Ishikawa (cell line): ENCODE results near the gene TSPAN13.

Source experiments
- CEBPB ChIP-seq: IDR thresholded peaks from 2 replicates; pipeline ENCODE4 v1.6.1; 2012
- CREB1 ChIP-seq: IDR thresholded peaks from 2 replicates; pipeline ENCODE4 v1.6.1; 2012; ENCODE audit warnings: low read depth
- EP300 ChIP-seq: IDR thresholded peaks from 2 replicates; pipeline ENCODE4 v1.6.1; 2012; ENCODE audit warnings: borderline replicate concordance
- TAF1 ChIP-seq: IDR thresholded peaks from 2 replicates; pipeline ENCODE4 v1.6.1; 2012; ENCODE audit warnings: low read depth, mild to moderate bottlenecking
- TCF12 ChIP-seq: IDR thresholded peaks from 2 replicates; pipeline ENCODE4 v1.6.1; 2012; ENCODE audit warnings: low read depth
- TF ChIP-seq, protein P1 (sequence below): IDR thresholded peaks from 2 replicates; pipeline ENCODE4 v1.6.1; 2012; ENCODE audit warnings: low read depth, mild to moderate bottlenecking

DNA sequence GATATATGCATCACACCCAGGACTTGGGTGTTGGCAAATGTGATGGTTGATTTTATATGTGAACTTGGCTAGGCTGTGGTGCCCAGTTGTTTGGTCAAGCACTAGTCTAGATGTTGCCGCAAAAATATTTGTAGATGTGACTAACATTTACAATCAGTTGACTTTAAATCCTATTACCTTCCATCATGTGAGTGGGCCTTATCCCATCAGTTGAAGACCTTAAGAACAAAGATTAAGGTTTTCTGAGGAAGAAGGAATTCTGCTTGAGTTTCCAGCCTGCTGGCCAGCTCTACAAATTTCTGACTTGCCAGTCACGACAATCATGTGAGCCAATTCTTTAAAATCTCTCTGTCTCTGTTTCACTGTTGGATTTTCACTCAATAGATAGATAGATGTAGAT, 20.3 kb downstream of the TSPAN13 start:
- TF ChIP-seq, protein P1, sequence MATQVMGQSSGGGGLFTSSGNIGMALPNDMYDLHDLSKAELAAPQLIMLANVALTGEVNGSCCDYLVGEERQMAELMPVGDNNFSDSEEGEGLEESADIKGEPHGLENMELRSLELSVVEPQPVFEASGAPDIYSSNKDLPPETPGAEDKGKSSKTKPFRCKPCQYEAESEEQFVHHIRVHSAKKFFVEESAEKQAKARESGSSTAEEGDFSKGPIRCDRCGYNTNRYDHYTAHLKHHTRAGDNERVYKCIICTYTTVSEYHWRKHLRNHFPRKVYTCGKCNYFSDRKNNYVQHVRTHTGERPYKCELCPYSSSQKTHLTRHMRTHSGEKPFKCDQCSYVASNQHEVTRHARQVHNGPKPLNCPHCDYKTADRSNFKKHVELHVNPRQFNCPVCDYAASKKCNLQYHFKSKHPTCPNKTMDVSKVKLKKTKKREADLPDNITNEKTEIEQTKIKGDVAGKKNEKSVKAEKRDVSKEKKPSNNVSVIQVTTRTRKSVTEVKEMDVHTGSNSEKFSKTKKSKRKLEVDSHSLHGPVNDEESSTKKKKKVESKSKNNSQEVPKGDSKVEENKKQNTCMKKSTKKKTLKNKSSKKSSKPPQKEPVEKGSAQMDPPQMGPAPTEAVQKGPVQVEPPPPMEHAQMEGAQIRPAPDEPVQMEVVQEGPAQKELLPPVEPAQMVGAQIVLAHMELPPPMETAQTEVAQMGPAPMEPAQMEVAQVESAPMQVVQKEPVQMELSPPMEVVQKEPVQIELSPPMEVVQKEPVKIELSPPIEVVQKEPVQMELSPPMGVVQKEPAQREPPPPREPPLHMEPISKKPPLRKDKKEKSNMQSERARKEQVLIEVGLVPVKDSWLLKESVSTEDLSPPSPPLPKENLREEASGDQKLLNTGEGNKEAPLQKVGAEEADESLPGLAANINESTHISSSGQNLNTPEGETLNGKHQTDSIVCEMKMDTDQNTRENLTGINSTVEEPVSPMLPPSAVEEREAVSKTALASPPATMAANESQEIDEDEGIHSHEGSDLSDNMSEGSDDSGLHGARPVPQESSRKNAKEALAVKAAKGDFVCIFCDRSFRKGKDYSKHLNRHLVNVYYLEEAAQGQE = no peak
- TF ChIP-seq TCF12 = no peak
- TF ChIP-seq CEBPB = no peak
- no peak for TF ChIP-seq TAF1
- TF ChIP-seq EP300 = no peak
- TF ChIP-seq CREB1 = no peak
